GM19099 (cell line): ENCODE data around the gene RMND5A.

ENCODE experiments used
- POLR2A ChIP-seq: IDR thresholded peaks from 3 replicates; pipeline ENCODE4 v1.6.1; 2011; ENCODE audit warnings: low read depth; ENCODE audit not compliant: insufficient read length; ENCODE audit errors: extremely low read depth

Gene RMND5A

GRCh38 chr2:86703704-86704361, 16.3 kb upstream of the RMND5A start:
- no peak for TF ChIP-seq POLR2A

DNA sequence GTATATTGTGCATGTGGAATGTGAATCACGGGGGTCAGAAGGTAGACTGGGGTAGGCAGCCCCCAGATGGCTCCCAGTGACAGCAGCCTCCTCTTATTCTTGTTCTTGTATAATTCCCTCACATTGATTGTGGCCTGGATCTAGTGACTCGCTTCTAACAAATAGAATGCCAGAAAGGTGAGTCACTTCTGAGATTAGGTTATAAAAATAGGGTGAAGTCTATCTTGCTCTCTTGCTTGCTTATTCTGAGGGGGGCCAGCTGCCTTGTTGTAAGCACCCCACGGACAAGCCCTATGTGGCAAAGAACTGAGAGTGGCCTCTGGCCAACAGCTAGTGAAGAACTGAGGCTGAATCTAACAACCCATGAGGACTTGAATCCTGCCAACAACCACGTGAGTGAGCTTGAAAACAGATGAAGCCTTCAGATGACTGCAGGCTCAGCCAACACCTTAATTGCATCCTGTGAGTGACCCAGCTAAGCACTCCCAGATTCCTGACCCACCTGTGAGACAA, 15.6 kb upstream of the RMND5A start:
- TF ChIP-seq POLR2A = no peak

GRCh38 chr2:86706220-86706619, 13.9 kb upstream of the RMND5A start:
- no peak for TF ChIP-seq POLR2A

GRCh38 chr2:86706935-86707334, 13.2 kb upstream of the RMND5A start:
- no peak for TF ChIP-seq POLR2A

- no peak for TF ChIP-seq POLR2A
Observed at GRCh38 chr2:86744152-86744551, 24.1 kb downstream of the RMND5A start.

- TF ChIP-seq POLR2A = no peak
Observed at GRCh38 chr2:86746939-86747338, 26.8 kb downstream of the RMND5A start.

DNA sequence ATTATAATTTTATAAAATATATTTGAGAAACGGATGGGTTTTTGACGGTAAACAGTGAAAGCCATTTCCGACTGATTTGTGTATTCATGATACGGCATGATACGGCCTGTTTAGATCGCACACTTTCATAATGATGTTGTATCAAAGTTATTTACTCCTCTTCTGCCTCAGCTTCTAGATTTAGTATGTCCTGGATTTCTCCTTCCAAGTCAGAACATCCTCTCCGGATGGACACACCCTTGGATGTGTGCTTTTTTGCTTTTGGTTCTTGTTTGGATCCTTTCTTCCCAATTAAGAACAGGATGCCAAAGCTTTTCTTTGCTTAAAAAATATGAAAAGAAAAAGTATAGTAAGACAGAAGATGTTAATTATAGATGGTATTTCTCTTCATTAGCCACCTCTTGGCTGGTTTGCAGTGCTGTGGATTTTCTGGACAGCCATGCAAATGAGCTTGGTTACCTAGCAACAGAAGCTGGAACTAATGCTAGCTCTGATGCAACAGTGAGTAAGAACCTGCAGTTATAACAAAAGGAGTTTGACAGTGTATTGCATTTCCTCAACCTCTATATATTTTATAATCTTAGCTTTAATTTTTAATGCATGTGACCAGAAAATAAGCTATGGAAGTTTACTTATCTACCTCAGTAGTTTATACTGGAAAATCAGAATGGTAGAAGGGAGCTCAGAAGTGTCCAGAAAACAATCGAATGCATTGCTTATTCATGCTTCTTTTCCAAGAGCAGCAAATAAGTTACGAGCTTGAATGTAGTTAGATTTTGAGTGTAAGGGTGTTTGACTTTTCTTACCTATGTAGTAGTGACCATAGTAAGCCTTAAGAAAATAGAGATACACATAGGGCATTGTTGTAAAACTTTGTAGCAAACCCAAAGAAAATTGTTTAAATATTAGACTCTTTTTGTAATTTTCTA, 27.9 kb downstream of the RMND5A start:
- TF ChIP-seq POLR2A = no peak

- no peak for TF ChIP-seq POLR2A
Observed at GRCh38 chr2:86750240-86750839, 30.2 kb downstream of the RMND5A start.

- no peak for TF ChIP-seq POLR2A
Observed at GRCh38 chr2:86751778-86752177, 31.7 kb downstream of the RMND5A start.

DNA sequence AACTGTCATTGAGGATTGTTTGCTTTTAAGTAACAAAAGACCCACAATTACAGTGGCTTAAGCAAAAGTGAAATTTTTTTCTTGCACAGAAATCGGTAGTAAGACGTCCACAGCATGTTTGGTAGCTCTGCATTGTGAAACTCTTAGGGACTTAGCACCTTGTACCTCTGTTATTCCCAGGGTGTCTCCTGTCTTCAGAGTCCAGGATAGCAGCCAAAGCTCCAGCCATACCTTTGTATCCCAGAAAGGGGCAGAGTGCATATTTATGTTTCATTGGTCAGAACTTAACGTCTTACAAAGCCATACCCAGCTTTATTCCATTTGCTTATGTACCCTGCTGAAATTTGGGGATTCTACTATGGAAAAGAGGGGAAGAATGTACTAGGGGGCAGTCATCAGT, 32.8 kb downstream of the RMND5A start:
- no peak for TF ChIP-seq POLR2A

DNA sequence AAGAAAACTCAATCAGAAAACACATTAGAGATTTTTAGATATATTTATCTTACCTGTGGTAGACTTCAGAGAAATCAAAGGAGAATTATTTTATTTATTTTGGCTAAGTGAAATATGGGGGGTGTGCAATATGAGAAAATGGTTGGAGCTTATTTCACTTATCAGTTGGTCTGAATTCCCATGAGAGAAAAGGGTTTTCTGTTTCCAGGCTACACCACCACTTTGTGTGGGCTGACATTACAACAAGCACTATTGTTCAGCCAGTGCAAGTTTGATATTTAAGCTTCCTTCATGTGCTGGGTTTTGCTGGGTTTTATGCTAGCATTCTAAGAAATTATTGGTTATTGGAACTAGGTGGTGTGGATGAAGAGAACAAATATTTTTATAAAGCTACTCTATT, 33.5 kb downstream of the RMND5A start:
- TF ChIP-seq POLR2A = no peak

- no peak for TF ChIP-seq POLR2A
Observed at GRCh38 chr2:86758405-86758804, 38.3 kb downstream of the RMND5A start.

GRCh38 chr2:86760371-86760770, 40.3 kb downstream of the RMND5A start:
- TF ChIP-seq POLR2A = no peak

DNA sequence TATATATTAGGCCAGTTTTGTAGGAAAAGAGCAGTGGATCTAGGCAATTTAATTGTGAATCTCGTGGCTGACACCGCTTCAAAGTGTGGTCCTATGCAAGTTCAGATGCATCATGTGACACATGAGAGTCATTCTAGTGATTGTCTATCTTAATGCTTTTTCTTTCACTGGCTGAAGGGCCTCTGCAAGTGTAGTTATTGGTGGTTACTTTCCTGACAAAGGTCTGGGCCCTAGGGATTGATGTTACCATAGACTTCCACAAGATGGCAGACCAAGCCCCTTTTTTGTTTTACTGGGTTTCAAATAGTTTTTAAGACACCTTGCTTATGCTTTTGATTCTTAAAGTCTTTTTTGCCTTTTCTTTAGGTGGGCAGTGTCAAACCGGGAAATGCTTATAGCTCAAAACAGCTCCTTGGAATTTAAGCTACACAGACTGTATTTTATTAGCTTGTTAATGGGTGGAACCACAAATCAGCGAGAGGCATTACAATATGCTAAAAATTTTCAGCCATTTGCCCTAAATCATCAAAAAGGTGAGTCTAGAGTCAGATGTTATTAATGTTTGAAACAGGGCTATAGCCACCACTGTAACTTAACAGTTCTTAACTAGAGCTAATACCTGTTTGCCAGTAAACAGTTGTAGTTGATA, 44.7 kb downstream of the RMND5A start:
- TF ChIP-seq POLR2A = no peak

- TF ChIP-seq POLR2A = no peak
Observed at GRCh38 chr2:86765310-86765695, 45.2 kb downstream of the RMND5A start.
